Adrenal gland (tissue), 5 donors: ENCODE data around the gene FAM185A.

ENCODE experiments used
- CTCF ChIP-seq, 6 experiments: fragments of 450-650 bp in 4 of 6; fragments of 200-600 bp in 2 of 6; sonication (generic) in 1 of 6; IDR thresholded peaks; 1 replicate in 5 of 6; 2 replicates in 1 of 6; pipeline versions ENCODE4 v1.5.1 to v1.8.0; 2016 to 2021; ENCODE audit warnings: antibody characterized with exemption in 6 of 6, mild to moderate bottlenecking in 2 of 6, moderate library complexity in 1 of 6
- POLR2A ChIP-seq, 2 donors: fragments of 450-650 bp; IDR thresholded peaks; one replicate each; pipeline ENCODE4 v1.6.1; 2017; ENCODE audit warnings: antibody characterized with exemption in 2 of 2, mild to moderate bottlenecking in 2 of 2, moderate library complexity in 1 of 2
- donor health status: DM: no; HTN: no; CAD: no.

- no peak for TF ChIP-seq CTCF (IDR thresholded peaks at IDR 0.05)
- TF ChIP-seq POLR2A (IDR thresholded peaks at IDR 0.05) = no peak
Observed at GRCh38 chr7:102849538-102849937, 100.7 kb downstream of the FAM185A start.
